ENCODE measurements around the gene COMMD4. TPM values are rescaled to one million over a fixed set of nuclear protein-coding genes. Genes with fewer than 3 reads are reported as not detected.

Gene COMMD4
- total and polyA plus RNA-seq, 12 donors, result 29.0 to 74.3 (median 39.4) TPM

DNA sequence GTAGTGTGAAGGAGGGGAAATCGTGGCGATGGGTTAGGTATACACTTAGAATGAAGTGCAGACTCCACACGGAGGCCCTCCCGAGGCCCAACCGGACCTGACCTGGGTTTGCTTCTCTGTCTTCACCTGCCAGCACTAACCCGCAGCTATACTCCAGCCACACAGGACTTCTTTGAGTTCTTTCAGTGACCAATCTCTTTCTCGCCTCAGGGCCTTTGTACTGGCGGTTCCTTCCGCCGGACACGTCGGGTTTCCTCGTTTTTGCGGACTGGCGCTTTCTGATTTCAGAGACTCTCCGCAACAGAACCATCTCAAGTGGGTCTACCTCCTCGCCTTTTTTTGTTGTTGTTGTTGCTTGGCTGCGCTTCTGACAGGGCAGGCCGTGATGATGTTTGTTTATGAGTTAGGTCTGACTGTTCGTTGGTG lies 10.9 kb downstream of the COMMD4 start, which contains the start of gene NEIL1:
Gene NEIL1 (plus strand): TSS at position 244 of the 426 bp plus-strand sequence. CDS start 1,867 bp downstream, outside the sequence.
- Histone ChIP-seq H3K4me3 (peak within 1 kb of the TSS; percentile 71 to 99 (median 88)), H3K9me3 (peaks cover 0 to 7% (median 0%) of the 10 kb centered on the region in 11 donors), H3K4me1 (peaks cover 5 to 43% (median 18%) of the 10 kb centered on the region in 9 donors), H3K27ac (peak within 1 kb of the TSS in 9 of 10 donors; percentile 56 to 83 (median 74)), H3K36me3 (no peaks in the 10 kb centered on the region), H3K27me3 (peaks cover 0 to 37% (median 0%) of the 10 kb centered on the region in 7 donors)
- TF ChIP-seq, protein P1, sequence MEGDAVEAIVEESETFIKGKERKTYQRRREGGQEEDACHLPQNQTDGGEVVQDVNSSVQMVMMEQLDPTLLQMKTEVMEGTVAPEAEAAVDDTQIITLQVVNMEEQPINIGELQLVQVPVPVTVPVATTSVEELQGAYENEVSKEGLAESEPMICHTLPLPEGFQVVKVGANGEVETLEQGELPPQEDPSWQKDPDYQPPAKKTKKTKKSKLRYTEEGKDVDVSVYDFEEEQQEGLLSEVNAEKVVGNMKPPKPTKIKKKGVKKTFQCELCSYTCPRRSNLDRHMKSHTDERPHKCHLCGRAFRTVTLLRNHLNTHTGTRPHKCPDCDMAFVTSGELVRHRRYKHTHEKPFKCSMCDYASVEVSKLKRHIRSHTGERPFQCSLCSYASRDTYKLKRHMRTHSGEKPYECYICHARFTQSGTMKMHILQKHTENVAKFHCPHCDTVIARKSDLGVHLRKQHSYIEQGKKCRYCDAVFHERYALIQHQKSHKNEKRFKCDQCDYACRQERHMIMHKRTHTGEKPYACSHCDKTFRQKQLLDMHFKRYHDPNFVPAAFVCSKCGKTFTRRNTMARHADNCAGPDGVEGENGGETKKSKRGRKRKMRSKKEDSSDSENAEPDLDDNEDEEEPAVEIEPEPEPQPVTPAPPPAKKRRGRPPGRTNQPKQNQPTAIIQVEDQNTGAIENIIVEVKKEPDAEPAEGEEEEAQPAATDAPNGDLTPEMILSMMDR (IDR thresholded peaks at IDR 0.05), result no peak
- ATAC-seq, result peak in 5 of 8 donors; percentile 1 to 3 (median 2)
- 25 to 26% methylated on average over 20 of the region's 20 CpGs for WGBS, 2 donors
- intact Hi-C loops (cut with DNase I), result no loop called here
- DNase-seq, result no peak

DNA sequence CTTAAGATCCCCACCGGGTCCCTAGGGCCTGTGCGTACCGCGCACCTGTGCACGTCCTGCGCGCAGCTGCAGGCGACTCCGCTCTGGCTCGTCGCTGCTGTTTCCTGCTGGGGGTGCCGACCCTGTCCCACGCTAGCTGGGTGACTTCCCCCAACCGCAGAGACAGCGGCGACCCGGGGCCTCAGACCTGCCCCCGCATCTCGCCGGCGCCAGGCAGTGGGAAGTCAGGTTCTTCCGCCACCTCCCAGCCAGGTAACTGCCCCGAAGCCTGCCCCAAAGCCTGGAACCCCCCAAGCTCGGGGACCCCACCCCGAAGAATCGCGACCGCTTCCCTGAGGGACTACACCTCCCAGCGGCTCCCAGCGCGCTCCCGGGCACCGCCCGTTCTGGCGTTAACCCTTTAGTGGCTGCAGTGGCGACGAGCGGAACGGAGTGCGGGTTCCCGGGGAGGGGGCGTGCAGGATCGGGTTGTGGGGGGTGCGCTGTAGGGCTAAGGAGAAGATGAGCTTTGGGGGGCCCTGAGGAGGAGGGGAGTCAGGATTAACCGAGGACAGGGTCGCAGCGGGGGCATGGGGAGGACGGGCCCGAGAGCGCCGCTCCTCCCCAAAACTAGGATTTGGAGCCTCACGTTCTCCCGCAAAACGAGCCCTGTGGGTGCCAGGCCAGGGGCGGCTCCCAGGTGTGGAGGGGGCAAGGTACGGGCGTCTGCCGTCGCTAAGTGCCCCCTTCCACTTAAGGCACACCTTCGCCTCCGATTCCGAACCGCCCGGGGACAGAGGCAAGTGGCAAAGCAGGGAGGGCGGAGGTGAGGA lies 11.6 kb downstream of the COMMD4 start:
- Histone ChIP-seq H3K9me3 (peaks cover 0 to 7% (median 0%) of the 10 kb centered on the region in 11 donors), H3K4me3 (peak overlapping the region; percentile 71 to 99 (median 88)), H3K27ac (peak overlapping the region in 9 of 10 donors; percentile 56 to 83 (median 74)), H3K36me3 (no peaks in the 10 kb centered on the region), H3K4me1 (peaks cover 5 to 43% (median 18%) of the 10 kb centered on the region in 9 donors), H3K27me3 (peaks cover 0 to 37% (median 0%) of the 10 kb centered on the region in 7 donors)
- intact Hi-C loops (cut with DNase I), result no loop called here
- DNase-seq (peak; percentile 74 to 75), ATAC-seq (peak; percentile 67 to 88 (median 81))
- TF ChIP-seq, protein P1 (IDR thresholded peaks at IDR 0.05), result no peak
- WGBS, 2 donors, result 0% methylated on average over 64 to 65 of the region's 65 CpGs

DNA sequence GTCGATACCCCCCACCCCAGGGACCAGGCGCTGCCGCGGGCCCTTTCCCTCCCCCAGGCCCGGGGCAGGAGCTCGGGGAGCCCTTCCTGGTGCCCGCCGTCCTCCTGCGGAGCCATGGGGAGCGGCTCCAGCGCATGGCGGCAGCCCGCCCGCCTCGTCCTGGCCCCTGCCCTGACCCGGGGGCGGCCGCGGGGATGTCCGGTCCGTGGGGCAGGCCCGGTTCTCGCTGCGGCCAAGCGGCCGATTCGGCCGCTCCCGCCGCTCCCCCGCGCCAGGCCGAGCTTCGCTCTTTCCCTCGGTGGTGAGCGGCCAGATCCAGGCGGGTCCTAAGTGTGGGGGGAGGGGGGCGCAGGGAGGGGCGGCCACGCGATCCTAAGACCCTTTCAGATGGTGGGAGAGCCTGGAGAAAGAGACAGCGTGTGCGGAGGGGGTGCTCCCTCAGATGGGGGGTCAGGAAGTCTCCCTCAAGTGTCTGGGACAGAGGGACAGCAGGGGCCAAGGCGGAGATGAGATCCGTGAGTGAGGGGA lies 12.2 kb downstream of the COMMD4 start:
- H3K36me3 ChIP-seq, result no peaks in the 10 kb centered on the region
- H3K4me1 ChIP-seq, result peaks cover 5 to 43% (median 18%) of the 10 kb centered on the region in 9 donors
- DNase-seq (no peak), ATAC-seq (peak; percentile 36 to 57 (median 46))
- 0 to 1% methylated on average over 26 to 45 of the region's 45 CpGs for WGBS, 2 donors
- TF ChIP-seq, protein P1 (IDR thresholded peaks at IDR 0.05), result no peak
- peak overlapping the region; percentile 71 to 99 (median 88) for H3K4me3 ChIP-seq
- H3K9me3 ChIP-seq, result peaks cover 0 to 7% (median 0%) of the 10 kb centered on the region in 11 donors
- intact Hi-C loops (cut with DNase I), result no loop called here
- peaks cover 0 to 37% (median 0%) of the 10 kb centered on the region in 7 donors for H3K27me3 ChIP-seq
- peak overlapping the region in 9 of 10 donors; percentile 56 to 83 (median 74) for H3K27ac ChIP-seq

Data from heart right ventricle (tissue), 16 donors.